Effector memory CD4-positive, alpha-beta T cell (primary cell): ENCODE results near the gene CSNK1D.
A peak's percentile ranks its signal among the peaks of the same experiment; 100 is the strongest.

Experiments
- DNase-seq, 3 donors: peaks; one replicate each; pipeline ENCODE4 v3.0.0-alpha.2; 2020
- H3K27ac ChIP-seq: 2 replicates; pipeline ENCODE4 v1.7.0; 2013; ENCODE audit warnings: mild to moderate bottlenecking, low read length, moderate library complexity; ENCODE audit not compliant: insufficient read depth, poor library complexity, severe bottlenecking
- H3K27me3 ChIP-seq: replicated peaks from 2 replicates; pipeline ENCODE4 v1.7.0; 2013; ENCODE audit warnings: mild to moderate bottlenecking, low read length; ENCODE audit not compliant: insufficient read depth, control insufficient read depth, poor library complexity, severe bottlenecking
- H3K36me3 ChIP-seq: 2 replicates; pipeline ENCODE4 v1.7.0; 2013; ENCODE audit warnings: mild to moderate bottlenecking, low read length, moderate library complexity; ENCODE audit not compliant: control insufficient read depth, insufficient read depth
- H3K4me1 ChIP-seq: 2 replicates; pipeline ENCODE4 v1.7.0; 2013; ENCODE audit warnings: low read length, mild to moderate bottlenecking; ENCODE audit not compliant: control insufficient read depth, insufficient read depth, poor library complexity, severe bottlenecking
- H3K4me3 ChIP-seq: 2 replicates; pipeline ENCODE4 v1.7.0; 2013; ENCODE audit warnings: low read length, low read depth, mild to moderate bottlenecking; ENCODE audit not compliant: insufficient read depth, poor library complexity, severe bottlenecking
- H3K9me3 ChIP-seq: 2 replicates; pipeline ENCODE4 v1.7.0; 2013; ENCODE audit warnings: mild to moderate bottlenecking, low read length, moderate library complexity; ENCODE audit not compliant: control insufficient read depth

Gene CSNK1D

DNA sequence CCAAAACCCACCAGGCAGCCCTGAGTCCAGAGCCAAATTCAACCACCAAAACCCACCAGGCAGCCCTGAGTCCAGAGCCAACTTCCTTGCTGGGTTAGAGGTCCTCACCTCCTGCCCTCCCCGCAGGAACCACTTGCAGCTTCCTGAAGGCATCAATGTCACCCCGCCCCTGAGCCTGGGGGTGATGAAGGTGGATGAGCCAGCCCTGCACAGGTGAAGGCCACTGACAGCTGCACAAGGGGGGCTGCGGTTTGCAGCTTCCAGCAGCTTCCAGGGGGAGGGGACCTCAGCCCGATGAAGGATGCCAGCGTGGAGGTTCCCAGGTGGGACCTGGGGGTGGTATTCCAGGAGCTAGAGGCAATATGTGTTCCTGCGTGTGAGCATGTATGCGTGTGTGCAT lies 7.6 kb upstream of the CSNK1D start:
- peaks cover 5% of the 10 kb centered on the region for H3K4me1 ChIP-seq
- no peak for DNase-seq

DNA sequence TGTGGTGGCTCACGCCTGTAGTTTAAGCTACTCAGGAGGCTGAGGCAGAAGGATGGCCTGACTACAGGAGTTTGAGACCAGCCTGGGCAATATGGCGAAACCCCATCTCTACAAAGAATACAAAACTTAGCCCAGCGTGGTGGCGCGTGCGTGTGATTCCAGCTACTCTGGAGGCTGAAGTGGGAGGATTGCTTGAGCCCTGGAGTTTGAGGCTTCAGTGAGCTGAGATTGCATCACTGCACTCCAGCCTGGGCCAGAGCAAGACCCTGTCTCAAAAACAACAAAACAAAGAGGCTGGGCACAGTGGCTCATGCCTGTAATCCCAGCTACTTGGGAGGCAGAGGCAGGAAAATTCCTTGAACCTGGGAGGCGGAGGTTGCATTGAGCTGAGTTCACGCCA lies 7.0 kb upstream of the CSNK1D start:
- no peak for DNase-seq
- Histone ChIP-seq H3K4me3 (no peak overlapping the region), H3K9me3 (no peaks in the 10 kb centered on the region), H3K36me3 (no peaks in the 10 kb centered on the region), H3K4me1 (peaks cover 5% of the 10 kb centered on the region), H3K27ac (no peak overlapping the region), H3K27me3 (no peaks in the 10 kb centered on the region)

More for the DNA sequence above, 7.6 kb upstream of the CSNK1D start:
- Histone ChIP-seq H3K36me3 (no peaks in the 10 kb centered on the region), H3K27me3 (no peaks in the 10 kb centered on the region), H3K27ac (no peak overlapping the region), H3K4me3 (no peak overlapping the region), H3K9me3 (no peaks in the 10 kb centered on the region)

DNA sequence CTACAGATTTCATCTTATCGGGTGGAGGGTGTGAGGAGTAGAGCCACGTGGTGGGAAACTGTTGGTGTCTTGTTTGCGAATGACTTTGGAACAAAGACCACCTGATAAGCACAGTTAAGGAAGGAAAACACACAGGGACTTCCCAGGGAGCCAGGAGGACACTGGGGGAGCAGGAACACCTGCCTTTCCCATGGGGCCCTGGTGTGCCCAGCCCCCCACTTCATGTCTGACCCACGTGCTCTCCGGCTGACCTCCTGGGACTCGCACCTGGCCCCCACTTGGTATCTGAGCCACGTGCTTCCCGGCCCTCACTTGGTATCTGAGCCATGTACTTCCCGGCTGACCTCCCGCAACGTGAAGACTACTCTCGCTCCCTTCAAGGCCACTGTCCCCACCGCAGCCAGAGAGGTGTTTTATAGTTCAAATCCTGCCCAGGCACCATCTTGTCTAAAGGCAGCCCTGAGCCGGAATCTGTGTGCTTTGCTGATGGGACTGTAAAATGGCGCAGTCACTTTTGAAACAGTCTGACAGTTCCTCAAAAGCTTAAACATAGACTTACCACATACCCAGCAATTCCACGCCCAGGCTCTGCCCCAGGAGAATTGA lies 5.4 kb upstream of the CSNK1D start:
- no peaks in the 10 kb centered on the region for H3K36me3 ChIP-seq
- H3K9me3 ChIP-seq, result no peaks in the 10 kb centered on the region
- no peaks in the 10 kb centered on the region for H3K27me3 ChIP-seq
- no peak overlapping the region for H3K4me3 ChIP-seq
- DNase-seq, result no peak
- peaks cover 8% of the 10 kb centered on the region for H3K4me1 ChIP-seq
- no peak overlapping the region for H3K27ac ChIP-seq

DNA sequence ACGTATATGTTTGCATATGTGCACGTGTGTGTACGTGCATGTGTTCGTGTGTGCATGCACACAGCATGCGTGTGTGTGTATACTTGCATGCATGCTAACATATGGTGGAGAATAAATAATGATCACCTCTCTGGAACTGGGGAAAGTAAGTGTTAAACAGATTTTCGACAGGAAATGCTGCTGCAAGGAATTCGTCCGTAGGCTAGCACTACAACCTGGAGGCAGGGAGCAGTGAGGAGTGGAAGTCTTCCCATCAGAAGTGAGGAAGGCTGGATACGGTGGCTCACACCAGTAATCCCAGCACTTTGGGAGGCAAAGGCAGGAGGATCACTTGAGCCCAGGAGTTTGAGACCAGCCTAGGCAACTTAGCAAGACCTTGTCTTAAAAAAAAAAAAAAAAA lies 4.8 kb upstream of the CSNK1D start:
- H3K4me3 ChIP-seq, result no peak overlapping the region
- H3K27ac ChIP-seq, result no peak overlapping the region
- no peaks in the 10 kb centered on the region for H3K9me3 ChIP-seq
- H3K4me1 ChIP-seq, result peaks cover 11% of the 10 kb centered on the region
- DNase-seq, result no peak
- H3K36me3 ChIP-seq, result no peaks in the 10 kb centered on the region
- no peaks in the 10 kb centered on the region for H3K27me3 ChIP-seq

DNA sequence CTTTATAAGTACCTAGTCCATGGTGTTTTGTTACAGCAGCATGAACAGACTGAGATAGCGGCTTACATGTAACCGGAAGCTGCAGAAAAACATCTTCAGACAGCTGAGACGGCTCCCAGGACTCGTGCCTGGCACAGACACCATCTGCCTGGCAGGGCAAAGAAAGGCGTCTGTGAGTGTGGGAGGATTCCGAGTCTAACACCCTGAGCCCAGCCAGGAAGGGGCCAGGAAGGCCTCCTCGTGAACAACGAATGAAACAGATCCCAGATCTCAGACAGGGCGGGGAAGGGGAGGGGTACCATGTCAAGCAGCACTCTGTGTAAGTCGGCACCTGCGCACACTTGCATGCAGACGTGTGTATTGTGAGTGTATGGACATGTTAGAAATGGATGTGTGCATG lies 4.4 kb upstream of the CSNK1D start:
- peaks cover 11% of the 10 kb centered on the region for H3K4me1 ChIP-seq
- H3K27me3 ChIP-seq, result no peaks in the 10 kb centered on the region
- DNase-seq, result no peak
- H3K27ac ChIP-seq, result no peak overlapping the region
- H3K4me3 ChIP-seq, result no peak overlapping the region
- no peaks in the 10 kb centered on the region for H3K9me3 ChIP-seq
- no peaks in the 10 kb centered on the region for H3K36me3 ChIP-seq

DNA sequence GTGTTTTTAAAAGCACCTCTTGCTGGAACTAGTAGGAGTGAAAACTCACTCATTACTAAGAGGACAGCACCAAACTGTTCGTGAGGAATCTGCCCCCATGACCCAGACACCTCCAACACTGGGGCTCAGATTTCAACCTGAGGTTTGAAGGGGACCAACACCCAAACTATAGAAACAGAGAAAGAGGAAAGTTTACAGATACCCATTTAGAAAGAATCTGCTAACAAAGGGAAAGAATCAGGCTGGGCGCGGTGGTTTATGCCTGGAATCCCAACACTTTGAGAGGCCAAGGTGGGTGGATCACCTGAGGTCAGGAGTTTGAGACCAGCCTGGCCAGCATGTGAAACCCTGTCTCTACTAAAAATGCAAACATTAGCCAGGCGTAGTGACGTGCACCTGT lies 3.4 kb upstream of the CSNK1D start:
- Histone ChIP-seq H3K27me3 (no peaks in the 10 kb centered on the region), H3K9me3 (no peaks in the 10 kb centered on the region), H3K27ac (no peak overlapping the region), H3K36me3 (no peaks in the 10 kb centered on the region), H3K4me1 (peaks cover 15% of the 10 kb centered on the region), H3K4me3 (no peak overlapping the region)
- DNase-seq, result no peak

DNA sequence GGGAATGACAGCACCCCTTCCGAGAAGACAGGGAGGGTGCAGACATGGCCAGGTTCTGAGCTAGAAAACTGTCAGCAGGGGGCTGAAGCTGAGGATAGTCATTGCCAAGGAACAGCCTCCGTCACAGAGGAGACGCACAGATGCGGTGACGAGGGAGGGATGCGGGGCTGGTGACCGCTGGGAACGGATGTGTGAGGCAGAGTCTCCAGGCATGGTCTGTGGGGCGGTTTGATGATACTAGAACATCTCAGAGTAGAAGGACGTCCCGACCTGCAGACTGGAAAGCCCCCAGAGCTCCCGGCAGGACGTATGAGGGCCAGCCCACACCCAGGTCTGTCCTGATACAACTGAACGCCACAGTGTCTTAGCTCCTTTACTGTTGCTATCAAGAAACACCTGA lies 1.8 kb upstream of the CSNK1D start:
- Histone ChIP-seq H3K9me3 (no peaks in the 10 kb centered on the region), H3K36me3 (peaks cover 8% of the 10 kb centered on the region), H3K27me3 (no peaks in the 10 kb centered on the region), H3K4me3 (no peak overlapping the region), H3K4me1 (peaks cover 25% of the 10 kb centered on the region), H3K27ac (no peak overlapping the region)
- DNase-seq, result no peak

DNA sequence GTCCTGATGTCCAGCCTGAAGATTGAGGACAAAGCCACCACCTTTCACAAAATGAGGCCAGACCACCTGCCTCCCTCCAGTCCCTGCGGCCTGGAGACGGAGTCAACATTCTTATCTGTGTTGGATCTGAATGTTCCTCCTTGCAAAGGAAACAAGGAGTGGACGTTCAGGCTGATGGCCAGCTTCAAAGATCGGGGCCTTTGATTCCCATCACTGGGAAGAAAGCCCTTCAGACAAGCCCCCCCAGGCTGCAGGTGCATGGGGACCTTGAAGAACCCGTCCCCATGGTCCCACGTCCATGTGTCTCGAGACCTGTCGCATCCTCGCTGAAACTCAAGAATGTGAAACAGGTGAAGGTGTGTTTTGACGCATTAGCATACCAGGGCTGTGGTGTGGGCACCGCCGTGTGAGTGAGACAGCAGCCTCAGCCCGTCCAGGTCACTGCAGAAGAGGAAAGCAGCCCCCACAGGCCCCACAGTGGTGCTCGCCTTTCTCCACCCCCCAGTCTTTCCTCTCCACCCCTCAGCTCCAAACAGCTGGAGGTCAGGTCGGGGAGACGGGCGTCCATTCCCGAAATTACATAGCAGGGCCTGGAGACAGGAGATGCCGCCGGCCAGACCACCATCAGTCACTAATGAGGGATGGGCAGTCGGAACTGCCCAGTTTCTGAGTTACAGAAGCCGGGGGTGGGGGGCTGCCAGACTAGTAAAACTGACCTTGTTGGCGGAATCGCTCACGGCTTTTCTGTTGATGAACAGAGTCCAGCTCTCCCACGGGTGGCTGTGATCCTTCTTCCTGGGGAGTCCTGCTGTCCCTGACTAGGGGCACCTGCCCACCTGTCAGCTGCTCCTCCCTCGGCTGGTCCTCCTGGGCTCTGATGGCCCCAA lies 877 bp upstream of the CSNK1D start:
- H3K27me3 ChIP-seq, result no peaks in the 10 kb centered on the region

DNA sequence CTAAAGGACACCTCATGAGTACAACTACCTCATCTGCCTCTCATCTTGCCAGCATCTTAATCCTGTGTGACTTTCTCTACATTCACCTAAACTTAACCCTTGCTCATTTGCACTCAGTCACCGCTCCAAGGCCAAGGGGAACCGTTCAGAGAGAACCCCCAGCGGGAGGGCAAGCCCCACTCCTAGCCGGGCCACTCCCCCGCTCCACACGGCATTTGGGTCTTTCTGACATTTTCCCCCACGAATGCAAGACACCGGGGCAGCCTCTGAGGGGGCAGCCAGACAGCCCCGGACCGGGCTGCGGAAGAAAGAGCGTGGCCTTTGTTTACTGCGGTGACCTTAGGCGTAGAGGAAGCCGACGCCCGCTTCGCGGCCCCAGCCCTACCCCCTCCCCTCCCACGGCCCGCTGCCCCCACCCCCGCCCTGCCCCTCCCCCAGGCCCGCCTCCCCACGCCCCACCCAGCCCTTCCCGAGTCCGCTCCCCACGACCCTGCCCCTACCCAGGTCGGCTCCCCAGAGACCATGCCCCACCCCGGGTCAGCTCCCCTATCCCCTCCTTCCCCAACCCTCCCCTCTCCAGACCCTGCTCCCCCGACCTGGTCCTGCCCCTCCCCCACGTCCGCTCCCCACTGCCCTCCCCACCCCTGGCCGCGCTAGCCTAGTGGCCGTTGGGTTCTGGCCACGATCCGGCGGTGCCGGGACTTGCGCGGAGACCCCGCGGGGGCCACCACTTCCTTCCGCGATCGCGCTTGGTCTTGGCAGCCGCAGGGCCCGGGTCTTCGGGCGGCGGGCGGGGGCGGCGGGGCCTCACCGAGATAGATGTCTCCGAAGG lies 789 bp downstream of the CSNK1D start:
- no peaks in the 10 kb centered on the region for H3K9me3 ChIP-seq
- peaks cover 39% of the 10 kb centered on the region for H3K4me1 ChIP-seq
- H3K4me3 ChIP-seq, result peak overlapping the region; percentile 86
- peak overlapping the region; percentile 85 for H3K27ac ChIP-seq
- peak in 2 of 3 donors; percentile 17 to 27 for DNase-seq
- no peaks in the 10 kb centered on the region for H3K27me3 ChIP-seq
- peaks cover 16% of the 10 kb centered on the region for H3K36me3 ChIP-seq

More for the DNA sequence above, 877 bp upstream of the CSNK1D start:
- Histone ChIP-seq H3K36me3 (peaks cover 11% of the 10 kb centered on the region), H3K4me1 (peaks cover 28% of the 10 kb centered on the region), H3K9me3 (no peaks in the 10 kb centered on the region), H3K27ac (peak overlapping the region; percentile 85), H3K4me3 (peak overlapping the region; percentile 86)
- DNase-seq, result no peak
